ENCODE results near the gene ERBB4. TPM values are rescaled to one million over a fixed set of nuclear protein-coding genes. Genes with fewer than 3 reads are reported as not detected.

Gene ERBB4
- total and polyA plus RNA-seq, 2 of the 8 experiments (the other 6 are each of a cell fraction or from before 2014, with no cell fraction given) = 0.34 to 1.3 TPM

- no peak overlapping the region for H3K27ac ChIP-seq (ENCODE audit: low read depth, low read length)
- no peak overlapping the region for H3K9ac ChIP-seq (replicated peaks in 1 of 4; ENCODE audit: extremely low read depth in 1 of 4, low read depth in 3 of 4, low read length in 3 of 4)
- no peak overlapping the region for H3K18ac ChIP-seq (ENCODE audit: extremely low read depth, low read length)
- H2BK20ac ChIP-seq (ENCODE audit: low read length) = no peak overlapping the region
- no peak overlapping the region for H3K23ac ChIP-seq (ENCODE audit: insufficient read length)
- FAIRE-seq (no peak), DNase-seq (ENCODE audit: low read depth in 1 of 2, low spot score in 2 of 2) (no peak)
- H3K23me2 ChIP-seq (ENCODE audit: low read depth, low read length) = no peaks in the 10 kb centered on the region
- H2BK12ac ChIP-seq (ENCODE audit: low read depth, low read length) = no peak overlapping the region
- H4K91ac ChIP-seq (replicated peaks; ENCODE audit: insufficient read length, low read length) = no peak overlapping the region
- WGBS, 2 experiments (ENCODE audit: extremely low coverage in 1 of 2, insufficient coverage in 1 of 2, insufficient read length in 1 of 2, insufficient replicate concordance in 2 of 2, low coverage in 1 of 2, low lambda C conversion rate in 2 of 2, missing lambda C conversion rate in 1 of 2) = 91% methylated on average over 4 of the region's 4 CpGs; no CpG with 5 or more reads in 1 of the 2 experiments
- H3K4me3 ChIP-seq (ENCODE audit: extremely low read depth in 1 of 4, insufficient read depth in 2 of 4, low read depth in 3 of 4, low read length in 4 of 4) = no peak overlapping the region
- H4K20me1 ChIP-seq (replicated peaks in 1 of 2; ENCODE audit: control insufficient read depth in 1 of 2, insufficient read depth in 2 of 2, low read length in 2 of 2) = no peaks in the 10 kb centered on the region
- H2BK15ac ChIP-seq (ENCODE audit: low read length) = no peak overlapping the region
- no peaks in the 10 kb centered on the region for H3K27me3 ChIP-seq (replicated peaks in 1 of 4; ENCODE audit: control insufficient read depth in 3 of 4, extremely low read depth in 1 of 4, insufficient read depth in 3 of 4, low read length in 3 of 4)
- no peak overlapping the region for H2AK5ac ChIP-seq (ENCODE audit: low read depth, low read length)
- no peak overlapping the region for H4K8ac ChIP-seq (ENCODE audit: extremely low read depth, insufficient read depth, low read length)
- H3K4me1 ChIP-seq (replicated peaks in 1 of 4; ENCODE audit: control insufficient read depth in 3 of 4, insufficient read depth in 4 of 4, low read length in 3 of 4) = no peaks in the 10 kb centered on the region
- no peaks in the 10 kb centered on the region for H3K9me3 ChIP-seq (ENCODE audit: insufficient read depth in 2 of 2, low read depth in 1 of 2, low read length in 1 of 2)
- H2BK120ac ChIP-seq (replicated peaks; ENCODE audit: low read depth, low read length) = no peak overlapping the region
- no peak overlapping the region for H2BK5ac ChIP-seq (ENCODE audit: low read depth, low read length)
- H3K79me1 ChIP-seq (ENCODE audit: low read depth, low read length) = no peaks in the 10 kb centered on the region
- H3K56ac ChIP-seq (replicated peaks; ENCODE audit: insufficient read length, low read depth, low read length) = no peak overlapping the region
- H3K14ac ChIP-seq (ENCODE audit: insufficient read length) = no peak overlapping the region
- no peak overlapping the region for H2AFZ ChIP-seq (ENCODE audit: low read length)
- no peak overlapping the region for H4K5ac ChIP-seq (ENCODE audit: insufficient read length, low read depth, low read length)
- no peak overlapping the region for H3K4ac ChIP-seq (replicated peaks; ENCODE audit: insufficient read length, low read depth, low read length)
- H3K36me3 ChIP-seq (ENCODE audit: control insufficient read depth in 2 of 4, insufficient read depth in 4 of 4, low read length in 3 of 4) = no peaks in the 10 kb centered on the region
- H3K4me2 ChIP-seq (ENCODE audit: insufficient read depth in 1 of 2, low read depth in 2 of 2, low read length in 2 of 2) = no peak overlapping the region
- POLR2A ChIA-PET (ENCODE audit: partially characterized antibody) = no interaction called here
- CTCF ChIA-PET (ENCODE audit: partially characterized antibody) = no interaction called here
- no peaks in the 10 kb centered on the region for H3K79me2 ChIP-seq (ENCODE audit: control insufficient read depth in 1 of 2, insufficient read depth in 2 of 2, low read length in 2 of 2)
- TF ChIP-seq, protein P1, sequence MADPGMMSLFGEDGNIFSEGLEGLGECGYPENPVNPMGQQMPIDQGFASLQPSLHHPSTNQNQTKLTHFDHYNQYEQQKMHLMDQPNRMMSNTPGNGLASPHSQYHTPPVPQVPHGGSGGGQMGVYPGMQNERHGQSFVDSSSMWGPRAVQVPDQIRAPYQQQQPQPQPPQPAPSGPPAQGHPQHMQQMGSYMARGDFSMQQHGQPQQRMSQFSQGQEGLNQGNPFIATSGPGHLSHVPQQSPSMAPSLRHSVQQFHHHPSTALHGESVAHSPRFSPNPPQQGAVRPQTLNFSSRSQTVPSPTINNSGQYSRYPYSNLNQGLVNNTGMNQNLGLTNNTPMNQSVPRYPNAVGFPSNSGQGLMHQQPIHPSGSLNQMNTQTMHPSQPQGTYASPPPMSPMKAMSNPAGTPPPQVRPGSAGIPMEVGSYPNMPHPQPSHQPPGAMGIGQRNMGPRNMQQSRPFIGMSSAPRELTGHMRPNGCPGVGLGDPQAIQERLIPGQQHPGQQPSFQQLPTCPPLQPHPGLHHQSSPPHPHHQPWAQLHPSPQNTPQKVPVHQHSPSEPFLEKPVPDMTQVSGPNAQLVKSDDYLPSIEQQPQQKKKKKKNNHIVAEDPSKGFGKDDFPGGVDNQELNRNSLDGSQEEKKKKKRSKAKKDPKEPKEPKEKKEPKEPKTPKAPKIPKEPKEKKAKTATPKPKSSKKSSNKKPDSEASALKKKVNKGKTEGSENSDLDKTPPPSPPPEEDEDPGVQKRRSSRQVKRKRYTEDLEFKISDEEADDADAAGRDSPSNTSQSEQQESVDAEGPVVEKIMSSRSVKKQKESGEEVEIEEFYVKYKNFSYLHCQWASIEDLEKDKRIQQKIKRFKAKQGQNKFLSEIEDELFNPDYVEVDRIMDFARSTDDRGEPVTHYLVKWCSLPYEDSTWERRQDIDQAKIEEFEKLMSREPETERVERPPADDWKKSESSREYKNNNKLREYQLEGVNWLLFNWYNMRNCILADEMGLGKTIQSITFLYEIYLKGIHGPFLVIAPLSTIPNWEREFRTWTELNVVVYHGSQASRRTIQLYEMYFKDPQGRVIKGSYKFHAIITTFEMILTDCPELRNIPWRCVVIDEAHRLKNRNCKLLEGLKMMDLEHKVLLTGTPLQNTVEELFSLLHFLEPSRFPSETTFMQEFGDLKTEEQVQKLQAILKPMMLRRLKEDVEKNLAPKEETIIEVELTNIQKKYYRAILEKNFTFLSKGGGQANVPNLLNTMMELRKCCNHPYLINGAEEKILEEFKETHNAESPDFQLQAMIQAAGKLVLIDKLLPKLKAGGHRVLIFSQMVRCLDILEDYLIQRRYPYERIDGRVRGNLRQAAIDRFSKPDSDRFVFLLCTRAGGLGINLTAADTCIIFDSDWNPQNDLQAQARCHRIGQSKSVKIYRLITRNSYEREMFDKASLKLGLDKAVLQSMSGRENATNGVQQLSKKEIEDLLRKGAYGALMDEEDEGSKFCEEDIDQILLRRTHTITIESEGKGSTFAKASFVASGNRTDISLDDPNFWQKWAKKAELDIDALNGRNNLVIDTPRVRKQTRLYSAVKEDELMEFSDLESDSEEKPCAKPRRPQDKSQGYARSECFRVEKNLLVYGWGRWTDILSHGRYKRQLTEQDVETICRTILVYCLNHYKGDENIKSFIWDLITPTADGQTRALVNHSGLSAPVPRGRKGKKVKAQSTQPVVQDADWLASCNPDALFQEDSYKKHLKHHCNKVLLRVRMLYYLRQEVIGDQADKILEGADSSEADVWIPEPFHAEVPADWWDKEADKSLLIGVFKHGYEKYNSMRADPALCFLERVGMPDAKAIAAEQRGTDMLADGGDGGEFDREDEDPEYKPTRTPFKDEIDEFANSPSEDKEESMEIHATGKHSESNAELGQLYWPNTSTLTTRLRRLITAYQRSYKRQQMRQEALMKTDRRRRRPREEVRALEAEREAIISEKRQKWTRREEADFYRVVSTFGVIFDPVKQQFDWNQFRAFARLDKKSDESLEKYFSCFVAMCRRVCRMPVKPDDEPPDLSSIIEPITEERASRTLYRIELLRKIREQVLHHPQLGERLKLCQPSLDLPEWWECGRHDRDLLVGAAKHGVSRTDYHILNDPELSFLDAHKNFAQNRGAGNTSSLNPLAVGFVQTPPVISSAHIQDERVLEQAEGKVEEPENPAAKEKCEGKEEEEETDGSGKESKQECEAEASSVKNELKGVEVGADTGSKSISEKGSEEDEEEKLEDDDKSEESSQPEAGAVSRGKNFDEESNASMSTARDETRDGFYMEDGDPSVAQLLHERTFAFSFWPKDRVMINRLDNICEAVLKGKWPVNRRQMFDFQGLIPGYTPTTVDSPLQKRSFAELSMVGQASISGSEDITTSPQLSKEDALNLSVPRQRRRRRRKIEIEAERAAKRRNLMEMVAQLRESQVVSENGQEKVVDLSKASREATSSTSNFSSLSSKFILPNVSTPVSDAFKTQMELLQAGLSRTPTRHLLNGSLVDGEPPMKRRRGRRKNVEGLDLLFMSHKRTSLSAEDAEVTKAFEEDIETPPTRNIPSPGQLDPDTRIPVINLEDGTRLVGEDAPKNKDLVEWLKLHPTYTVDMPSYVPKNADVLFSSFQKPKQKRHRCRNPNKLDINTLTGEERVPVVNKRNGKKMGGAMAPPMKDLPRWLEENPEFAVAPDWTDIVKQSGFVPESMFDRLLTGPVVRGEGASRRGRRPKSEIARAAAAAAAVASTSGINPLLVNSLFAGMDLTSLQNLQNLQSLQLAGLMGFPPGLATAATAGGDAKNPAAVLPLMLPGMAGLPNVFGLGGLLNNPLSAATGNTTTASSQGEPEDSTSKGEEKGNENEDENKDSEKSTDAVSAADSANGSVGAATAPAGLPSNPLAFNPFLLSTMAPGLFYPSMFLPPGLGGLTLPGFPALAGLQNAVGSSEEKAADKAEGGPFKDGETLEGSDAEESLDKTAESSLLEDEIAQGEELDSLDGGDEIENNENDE (IDR thresholded peaks at IDR 0.05; ENCODE audit: insufficient replicate concordance, low read length) = no peak
Observed at GRCh38 chr2:212414767-212415211, 123.8 kb downstream of the ERBB4 start.
